Activated CD4-positive, alpha-beta T cell treated with anti-CD3 and anti-CD28 coated beads for 36 hours (primary cell): ENCODE results near the gene CNTNAP2. TPM values are rescaled to one million over a fixed set of nuclear protein-coding genes. Genes with fewer than 3 reads are reported as not detected.

ENCODE experiments used
- ATAC-seq: fragments of 200-7000 bp; cut with Tn5 transposase; one replicate; pipeline ENCODE4 v1.10.0; 2021; ENCODE audit warnings: mild to moderate bottlenecking, moderate library complexity
- CTCF ChIA-PET: fragments of 350-600 bp; sonication (Branson Sonifier 250); formaldehyde crosslinking; loops from one replicate; lab custom pipeline; 2021; ENCODE audit warnings: antibody characterized with exemption; lab: Charles Lee
- POLR2A ChIA-PET: fragments of 350-600 bp; sonication (Branson Sonifier 250); formaldehyde crosslinking; loops from one replicate; lab custom pipeline; 2021; ENCODE audit warnings: antibody characterized with exemption, inconsistent platforms; lab: Charles Lee
- DNase-seq: peaks from one replicate; pipeline ENCODE4 v3.0.0-alpha.2; 2020
- H3K27ac Mint-ChIP-seq: one replicate; pipeline ENCODE4 v1.8.0; 2021; ENCODE audit warnings: mixed read lengths
- H3K27me3 Mint-ChIP-seq: one replicate; pipeline ENCODE4 v1.8.0; 2021; ENCODE audit warnings: mixed read lengths
- H3K36me3 Mint-ChIP-seq: one replicate; pipeline ENCODE4 v1.8.0; 2021; ENCODE audit warnings: low read depth, mixed read lengths
- H3K4me1 Mint-ChIP-seq: one replicate; pipeline ENCODE4 v1.8.0; 2021; ENCODE audit warnings: mixed read lengths
- H3K4me3 Mint-ChIP-seq: one replicate; pipeline ENCODE4 v1.8.0; 2021; ENCODE audit warnings: mild to moderate bottlenecking, moderate library complexity, mixed read lengths
- H3K9me3 Mint-ChIP-seq: one replicate; pipeline ENCODE4 v1.8.0; 2021; ENCODE audit warnings: low read depth, mixed read lengths
- intact Hi-C, 2 experiments: fragments of 100-400 bp; cut with DNase I in 1 of 2; cut with micrococcal nuclease in 1 of 2; formaldehyde crosslinking; loops; one replicate each; pipeline versions ENCODE4 v1.14.2 to v1.15.1; 2022 to 2024; cut with DNase I, micrococcal nuclease
- total RNA-seq, 2 experiments: library from RNA; stranded (reverse); gene quantifications; one replicate each; pipeline ENCODE4 v1.2.3, GENCODE V29; 2021

CNTNAP2 gene
- total RNA-seq, 2 experiments from 2014 or later, result not detected

DNA sequence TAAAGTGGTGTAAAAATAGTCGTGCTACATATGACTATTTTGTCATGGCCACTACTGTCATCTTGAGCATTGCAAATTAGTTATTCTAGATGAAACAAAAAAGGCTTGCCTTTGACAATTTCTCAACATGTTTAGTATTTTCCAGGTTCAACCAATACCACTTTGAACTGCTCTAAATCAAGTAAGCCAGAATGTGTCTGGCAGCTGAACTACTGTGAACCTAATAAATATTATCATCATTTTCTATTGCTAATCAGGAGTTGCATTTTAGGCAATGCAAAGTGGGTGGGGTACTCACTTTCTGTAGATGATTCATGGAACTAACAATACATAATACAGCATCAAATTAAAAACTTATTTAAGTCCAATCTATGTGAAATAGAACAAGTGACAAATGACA is 877.2 kb downstream of the CNTNAP2 start:
- no peak overlapping the region for H3K4me3 Mint-ChIP-seq
- no peak overlapping the region for H3K27ac Mint-ChIP-seq
- H3K27me3 Mint-ChIP-seq, result no peaks in the 10 kb centered on the region
- no peak for DNase-seq
- H3K4me1 Mint-ChIP-seq, result no peaks in the 10 kb centered on the region
- POLR2A ChIA-PET, result no interaction called here
- intact Hi-C loops, result no loop called here
- ATAC-seq, result no peak
- CTCF ChIA-PET, result no interaction called here
- peaks cover 13% of the 10 kb centered on the region for H3K9me3 Mint-ChIP-seq
- no peaks in the 10 kb centered on the region for H3K36me3 Mint-ChIP-seq

DNA sequence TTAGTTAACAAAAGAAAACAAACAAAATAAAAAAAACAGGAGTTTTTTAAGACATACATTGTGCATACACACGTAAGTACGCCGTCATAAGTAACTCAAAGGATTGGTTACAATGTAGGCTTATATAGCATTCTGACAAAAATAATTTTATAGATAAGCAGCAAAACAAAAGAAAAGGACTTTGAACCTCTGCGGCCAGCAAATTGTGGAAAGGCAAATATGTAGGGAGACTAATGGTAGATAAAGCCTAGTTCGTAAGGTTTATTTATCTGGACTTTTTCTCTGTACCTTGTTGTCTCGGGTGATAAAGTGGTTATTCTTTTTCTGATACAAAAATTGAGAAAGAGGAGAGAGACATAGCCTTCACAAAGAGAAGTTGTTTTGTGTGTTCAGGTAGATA is 891.9 kb downstream of the CNTNAP2 start:
- no peaks in the 10 kb centered on the region for H3K4me1 Mint-ChIP-seq
- POLR2A ChIA-PET, result no interaction called here
- ATAC-seq (no peak), DNase-seq (no peak)
- no peak overlapping the region for H3K4me3 Mint-ChIP-seq
- intact Hi-C loops, result no loop called here
- CTCF ChIA-PET, result no interaction called here
- no peaks in the 10 kb centered on the region for H3K27me3 Mint-ChIP-seq
- H3K9me3 Mint-ChIP-seq, result no peaks in the 10 kb centered on the region
- H3K36me3 Mint-ChIP-seq, result no peaks in the 10 kb centered on the region
- H3K27ac Mint-ChIP-seq, result no peak overlapping the region

DNA sequence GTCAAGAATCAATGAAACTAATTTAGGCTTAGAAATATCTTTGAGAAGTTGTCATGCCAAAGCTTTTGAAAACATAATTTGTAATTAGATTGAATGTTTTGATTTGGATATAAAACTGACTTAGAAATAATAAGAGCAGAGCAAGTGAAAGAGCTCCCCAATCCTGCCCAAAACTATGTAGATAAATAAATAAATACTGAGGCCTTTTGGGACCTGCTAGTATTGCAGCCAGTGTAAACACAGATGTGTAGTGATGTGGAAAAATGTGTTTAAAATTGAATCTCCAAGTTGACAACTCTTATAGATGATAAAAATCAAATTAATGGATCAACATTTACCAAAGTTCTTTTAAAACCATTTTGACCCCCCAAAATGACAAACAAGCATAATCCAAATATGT is 896.1 kb downstream of the CNTNAP2 start:
- ATAC-seq (no peak), DNase-seq (no peak)
- no peaks in the 10 kb centered on the region for H3K9me3 Mint-ChIP-seq
- no peak overlapping the region for H3K4me3 Mint-ChIP-seq
- no peaks in the 10 kb centered on the region for H3K4me1 Mint-ChIP-seq
- intact Hi-C loops, result no loop called here
- no peaks in the 10 kb centered on the region for H3K36me3 Mint-ChIP-seq
- no peaks in the 10 kb centered on the region for H3K27me3 Mint-ChIP-seq
- POLR2A ChIA-PET, result no interaction called here
- CTCF ChIA-PET, result no interaction called here
- H3K27ac Mint-ChIP-seq, result no peak overlapping the region

DNA sequence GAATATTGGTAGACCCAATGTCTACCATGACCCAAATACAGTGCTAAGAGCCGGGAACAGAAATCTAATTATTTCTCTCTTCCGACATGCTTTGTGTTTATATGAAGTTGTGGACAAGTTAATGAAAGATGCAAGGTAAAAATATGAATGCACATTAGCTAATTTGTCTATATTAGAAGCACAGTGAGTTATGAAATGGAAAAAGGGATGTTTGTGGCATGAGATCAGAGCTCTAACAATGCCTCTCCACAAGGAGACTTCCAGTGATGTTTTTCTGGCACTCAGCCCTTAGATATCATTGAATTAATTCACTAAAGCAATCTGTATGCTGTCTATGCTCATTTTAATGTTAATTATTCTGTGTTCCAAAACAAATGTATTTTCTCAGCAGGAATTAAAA is 897.2 kb downstream of the CNTNAP2 start:
- DNase-seq (no peak), ATAC-seq (no peak)
- no peaks in the 10 kb centered on the region for H3K36me3 Mint-ChIP-seq
- ChIA-PET POLR2A (no interaction called here), CTCF (no interaction called here)
- H3K27ac Mint-ChIP-seq, result no peak overlapping the region
- H3K9me3 Mint-ChIP-seq, result no peaks in the 10 kb centered on the region
- no peaks in the 10 kb centered on the region for H3K27me3 Mint-ChIP-seq
- H3K4me1 Mint-ChIP-seq, result no peaks in the 10 kb centered on the region
- intact Hi-C loops, result no loop called here
- H3K4me3 Mint-ChIP-seq, result no peak overlapping the region

- intact Hi-C loops, result no loop called here
- no peak overlapping the region for H3K4me3 Mint-ChIP-seq
- H3K36me3 Mint-ChIP-seq, result no peaks in the 10 kb centered on the region
- no peaks in the 10 kb centered on the region for H3K27me3 Mint-ChIP-seq
- ATAC-seq (no peak), DNase-seq (no peak)
- H3K4me1 Mint-ChIP-seq, result no peaks in the 10 kb centered on the region
- no peaks in the 10 kb centered on the region for H3K9me3 Mint-ChIP-seq
- ChIA-PET POLR2A (no interaction called here), CTCF (no interaction called here)
- H3K27ac Mint-ChIP-seq, result no peak overlapping the region
Observed at GRCh38 chr7:147014286-147014955, 897.8 kb downstream of the CNTNAP2 start.

GRCh38 chr7:147015999-147016398 is 899.4 kb downstream of the CNTNAP2 start:
- H3K27ac Mint-ChIP-seq, result no peak overlapping the region
- H3K36me3 Mint-ChIP-seq, result no peaks in the 10 kb centered on the region
- DNase-seq (no peak), ATAC-seq (no peak)
- H3K27me3 Mint-ChIP-seq, result no peaks in the 10 kb centered on the region
- intact Hi-C loops, result no loop called here
- no peak overlapping the region for H3K4me3 Mint-ChIP-seq
- H3K9me3 Mint-ChIP-seq, result no peaks in the 10 kb centered on the region
- ChIA-PET CTCF (no interaction called here), POLR2A (no interaction called here)
- H3K4me1 Mint-ChIP-seq, result no peaks in the 10 kb centered on the region

- H3K36me3 Mint-ChIP-seq, result no peaks in the 10 kb centered on the region
Observed at GRCh38 chr7:147022056-147022455, 905.5 kb downstream of the CNTNAP2 start.

GRCh38 chr7:147023440-147023839 is 906.8 kb downstream of the CNTNAP2 start:
- no peak overlapping the region for H3K27ac Mint-ChIP-seq
- ATAC-seq, result no peak
- ChIA-PET CTCF (interaction anchor here (0.8 kb wide), 1 partner anchor 41 kb away, joined by 3 read pairs; no protein-coding TSS in a partner anchor), POLR2A (no interaction called here)
- intact Hi-C loops, result no loop called here
- H3K4me1 Mint-ChIP-seq, result no peaks in the 10 kb centered on the region
- H3K36me3 Mint-ChIP-seq, result no peaks in the 10 kb centered on the region
- no peak overlapping the region for H3K4me3 Mint-ChIP-seq
- peaks cover 3% of the 10 kb centered on the region for H3K9me3 Mint-ChIP-seq
- no peaks in the 10 kb centered on the region for H3K27me3 Mint-ChIP-seq
- no peak for DNase-seq

More at GRCh38 chr7:147022056-147022455, 905.5 kb downstream of the CNTNAP2 start:
- intact Hi-C loops, result no loop called here
- no peak overlapping the region for H3K27ac Mint-ChIP-seq
- no peak for DNase-seq
- no peak for ATAC-seq
- ChIA-PET CTCF (no interaction called here), POLR2A (no interaction called here)
- no peaks in the 10 kb centered on the region for H3K4me1 Mint-ChIP-seq
- H3K4me3 Mint-ChIP-seq, result no peak overlapping the region
- H3K9me3 Mint-ChIP-seq, result no peaks in the 10 kb centered on the region
- no peaks in the 10 kb centered on the region for H3K27me3 Mint-ChIP-seq

DNA sequence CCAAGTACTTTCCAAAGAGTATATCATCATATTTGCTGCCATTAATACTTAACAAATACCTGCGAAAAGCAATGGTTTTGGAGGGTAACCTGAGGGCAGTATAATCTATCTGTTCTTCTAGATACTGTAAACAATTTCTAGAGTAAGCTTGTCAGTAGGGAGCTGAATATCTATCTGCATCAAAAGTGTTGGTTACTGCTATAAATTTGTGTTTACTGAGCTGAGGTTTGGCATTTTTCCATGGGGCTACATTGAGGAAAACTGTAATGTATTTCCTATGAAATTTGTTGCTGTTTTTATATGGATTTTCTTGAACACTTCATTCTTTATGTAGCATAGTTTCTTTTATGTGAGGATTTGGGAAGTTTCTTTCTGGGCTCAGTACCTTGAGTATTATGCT is 913.4 kb downstream of the CNTNAP2 start:
- Mint-ChIP-seq H3K27me3 (no peaks in the 10 kb centered on the region), H3K9me3 (peaks cover 11% of the 10 kb centered on the region), H3K4me1 (no peaks in the 10 kb centered on the region), H3K36me3 (no peaks in the 10 kb centered on the region), H3K4me3 (no peak overlapping the region), H3K27ac (no peak overlapping the region)
- intact Hi-C loops, result no loop called here
- POLR2A ChIA-PET, result no interaction called here
- CTCF ChIA-PET, result no interaction called here
- ATAC-seq (no peak), DNase-seq (no peak)

DNA sequence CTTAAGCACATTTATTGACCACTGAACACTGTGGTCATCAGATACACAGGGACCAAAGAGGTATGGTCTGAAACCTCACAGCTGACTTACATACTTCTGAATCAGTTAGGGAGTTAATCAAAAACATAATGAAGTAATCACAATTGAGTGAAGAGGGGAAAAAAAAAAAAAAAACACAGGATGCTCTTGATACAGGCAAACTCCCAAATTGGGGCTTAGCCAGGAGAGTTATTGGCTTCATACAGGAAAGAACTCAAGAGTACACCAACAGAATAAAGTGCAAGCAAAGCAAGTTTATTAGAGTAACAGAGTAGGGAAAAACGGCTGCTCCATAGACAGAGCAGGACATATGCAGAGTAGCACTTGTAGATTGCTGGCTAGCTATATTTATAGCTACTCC is 917.0 kb downstream of the CNTNAP2 start:
- ATAC-seq, result no peak
- intact Hi-C loops, result no loop called here

GRCh38 chr7:147041438-147041837 is 924.8 kb downstream of the CNTNAP2 start:
- ChIA-PET CTCF (no interaction called here), POLR2A (no interaction called here)
- Mint-ChIP-seq H3K9me3 (peaks cover 5% of the 10 kb centered on the region), H3K36me3 (no peaks in the 10 kb centered on the region), H3K27me3 (no peaks in the 10 kb centered on the region), H3K4me1 (no peaks in the 10 kb centered on the region), H3K4me3 (no peak overlapping the region), H3K27ac (no peak overlapping the region)
- ATAC-seq, result no peak
- DNase-seq, result no peak
- intact Hi-C loops, result no loop called here

More for the DNA sequence above, 917.0 kb downstream of the CNTNAP2 start:
- no peak for DNase-seq
- ChIA-PET CTCF (no interaction called here), POLR2A (no interaction called here)
- no peak overlapping the region for H3K4me3 Mint-ChIP-seq
- H3K9me3 Mint-ChIP-seq, result peaks cover 6% of the 10 kb centered on the region
- no peaks in the 10 kb centered on the region for H3K4me1 Mint-ChIP-seq
- H3K27me3 Mint-ChIP-seq, result no peaks in the 10 kb centered on the region
- no peak overlapping the region for H3K27ac Mint-ChIP-seq
- H3K36me3 Mint-ChIP-seq, result no peaks in the 10 kb centered on the region

- intact Hi-C loops, result no loop called here
- Mint-ChIP-seq H3K27ac (no peak overlapping the region), H3K4me1 (no peaks in the 10 kb centered on the region), H3K27me3 (no peaks in the 10 kb centered on the region), H3K9me3 (peaks cover 2% of the 10 kb centered on the region), H3K4me3 (no peak overlapping the region), H3K36me3 (no peaks in the 10 kb centered on the region)
- no peak for ATAC-seq
- POLR2A ChIA-PET, result no interaction called here
- no peak for DNase-seq
- CTCF ChIA-PET, result no interaction called here
Observed at GRCh38 chr7:147044941-147045340, 928.3 kb downstream of the CNTNAP2 start.
